ENCODE results near the gene CEP57L1. TPM values are rescaled to one million over a fixed set of nuclear protein-coding genes. Genes with fewer than 3 reads are reported as not detected.

The CEP57L1 gene
- total and polyA plus RNA-seq, 2 donors (not counting 1 experiment from before 2014, with no cell fraction given), result 18.6 to 36.0 TPM

DNA sequence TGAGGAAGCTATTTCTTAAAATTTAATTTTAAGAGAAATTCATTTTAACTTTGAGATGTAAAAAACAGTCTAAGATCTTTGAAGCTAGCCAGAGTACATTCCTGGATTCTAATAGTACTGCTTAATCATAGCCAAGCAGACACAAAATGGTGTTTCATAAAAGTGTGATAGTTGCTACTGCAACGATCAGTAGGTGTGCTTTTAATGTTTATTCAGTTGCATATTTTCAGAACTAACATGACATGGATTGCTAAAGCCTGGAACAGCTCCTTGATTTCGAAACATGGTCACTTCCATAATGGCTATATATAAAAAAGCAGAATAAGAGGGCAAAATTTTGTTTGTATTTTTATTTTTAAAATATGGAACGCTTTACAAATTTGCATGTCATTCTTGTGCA lies 36.2 kb upstream of the CEP57L1 start:
- no peaks in the 10 kb centered on the region for H3K27me3 ChIP-seq (ENCODE audit: control insufficient read depth, insufficient read depth, low read length)
- no peaks in the 10 kb centered on the region for H3K36me3 ChIP-seq (ENCODE audit: control insufficient read depth, insufficient read depth, low read length)
- no peak overlapping the region for H2AFZ ChIP-seq (ENCODE audit: low read length)
- no peak overlapping the region for H3K27ac ChIP-seq (ENCODE audit: insufficient read depth, low read length)
- H3K4me1 ChIP-seq (ENCODE audit: control insufficient read depth, extremely low read depth, insufficient read depth, low read length), result no peaks in the 10 kb centered on the region
- H4K20me1 ChIP-seq (ENCODE audit: control insufficient read depth, extremely low read depth, insufficient read depth, low read length), result no peaks in the 10 kb centered on the region
- DNase-seq (ENCODE audit: low read depth in 2 of 2), result peak; percentile 19 to 38
- no peaks in the 10 kb centered on the region for H3K79me2 ChIP-seq (ENCODE audit: control insufficient read depth, insufficient read depth, low read length)
- H3K9me3 ChIP-seq (ENCODE audit: control insufficient read depth, insufficient read depth, low read depth, low read length), result no peaks in the 10 kb centered on the region
- TF ChIP-seq, protein P1, sequence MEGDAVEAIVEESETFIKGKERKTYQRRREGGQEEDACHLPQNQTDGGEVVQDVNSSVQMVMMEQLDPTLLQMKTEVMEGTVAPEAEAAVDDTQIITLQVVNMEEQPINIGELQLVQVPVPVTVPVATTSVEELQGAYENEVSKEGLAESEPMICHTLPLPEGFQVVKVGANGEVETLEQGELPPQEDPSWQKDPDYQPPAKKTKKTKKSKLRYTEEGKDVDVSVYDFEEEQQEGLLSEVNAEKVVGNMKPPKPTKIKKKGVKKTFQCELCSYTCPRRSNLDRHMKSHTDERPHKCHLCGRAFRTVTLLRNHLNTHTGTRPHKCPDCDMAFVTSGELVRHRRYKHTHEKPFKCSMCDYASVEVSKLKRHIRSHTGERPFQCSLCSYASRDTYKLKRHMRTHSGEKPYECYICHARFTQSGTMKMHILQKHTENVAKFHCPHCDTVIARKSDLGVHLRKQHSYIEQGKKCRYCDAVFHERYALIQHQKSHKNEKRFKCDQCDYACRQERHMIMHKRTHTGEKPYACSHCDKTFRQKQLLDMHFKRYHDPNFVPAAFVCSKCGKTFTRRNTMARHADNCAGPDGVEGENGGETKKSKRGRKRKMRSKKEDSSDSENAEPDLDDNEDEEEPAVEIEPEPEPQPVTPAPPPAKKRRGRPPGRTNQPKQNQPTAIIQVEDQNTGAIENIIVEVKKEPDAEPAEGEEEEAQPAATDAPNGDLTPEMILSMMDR (conservative IDR thresholded peaks at IDR 0.05 in 1 of 2, IDR thresholded peaks at IDR 0.05 in 1 of 2; ENCODE audit: low read depth in 1 of 2, low read length in 2 of 2), result no peak
- TF ChIP-seq EZH2 (IDR thresholded peaks at IDR 0.05; ENCODE audit: low read length, missing control alignments), result no peak
- no peak overlapping the region for H3K4me2 ChIP-seq (ENCODE audit: extremely low read depth, insufficient read depth, low read length)
- H3K4me3 ChIP-seq (replicated peaks in 1 of 4; ENCODE audit: control extremely low read depth in 1 of 4, insufficient read depth in 1 of 4, low read depth in 3 of 4, low read length in 4 of 4), result no peak overlapping the region
- H3K9ac ChIP-seq (ENCODE audit: insufficient read depth, low read length), result no peak overlapping the region

GRCh38 chr6:109059571-109060021 lies 35.7 kb upstream of the CEP57L1 start:
- no peak overlapping the region for H3K4me2 ChIP-seq (ENCODE audit: extremely low read depth, insufficient read depth, low read length)

GRCh38 chr6:109060571-109060970 lies 34.7 kb upstream of the CEP57L1 start:
- Histone ChIP-seq H2AFZ (ENCODE audit: low read length) (no peak overlapping the region), H3K4me3 (replicated peaks in 1 of 4; ENCODE audit: control extremely low read depth in 1 of 4, insufficient read depth in 1 of 4, low read depth in 3 of 4, low read length in 4 of 4) (no peak overlapping the region), H3K9ac (ENCODE audit: insufficient read depth, low read length) (no peak overlapping the region), H3K36me3 (ENCODE audit: control insufficient read depth, insufficient read depth, low read length) (no peaks in the 10 kb centered on the region), H3K27me3 (ENCODE audit: control insufficient read depth, insufficient read depth, low read length) (no peaks in the 10 kb centered on the region), H3K4me2 (ENCODE audit: extremely low read depth, insufficient read depth, low read length) (no peak overlapping the region), H3K27ac (ENCODE audit: insufficient read depth, low read length) (no peak overlapping the region), H4K20me1 (ENCODE audit: control insufficient read depth, extremely low read depth, insufficient read depth, low read length) (no peaks in the 10 kb centered on the region), H3K4me1 (ENCODE audit: control insufficient read depth, extremely low read depth, insufficient read depth, low read length) (no peaks in the 10 kb centered on the region), H3K79me2 (ENCODE audit: control insufficient read depth, insufficient read depth, low read length) (no peaks in the 10 kb centered on the region), H3K9me3 (ENCODE audit: control insufficient read depth, insufficient read depth, low read depth, low read length) (no peaks in the 10 kb centered on the region)
- no peak for TF ChIP-seq EZH2 (IDR thresholded peaks at IDR 0.05; ENCODE audit: low read length, missing control alignments)
- TF ChIP-seq, protein P1 (conservative IDR thresholded peaks at IDR 0.05 in 1 of 2, IDR thresholded peaks at IDR 0.05 in 1 of 2; ENCODE audit: low read depth in 1 of 2, low read length in 2 of 2), result no peak
- DNase-seq (ENCODE audit: low read depth in 2 of 2), result peak in 1 of 2 donors; percentile 28

More at GRCh38 chr6:109059571-109060021, 35.7 kb upstream of the CEP57L1 start:
- Histone ChIP-seq H3K27me3 (ENCODE audit: control insufficient read depth, insufficient read depth, low read length) (no peaks in the 10 kb centered on the region), H3K4me1 (ENCODE audit: control insufficient read depth, extremely low read depth, insufficient read depth, low read length) (no peaks in the 10 kb centered on the region), H3K27ac (ENCODE audit: insufficient read depth, low read length) (no peak overlapping the region), H3K79me2 (ENCODE audit: control insufficient read depth, insufficient read depth, low read length) (no peaks in the 10 kb centered on the region), H3K36me3 (ENCODE audit: control insufficient read depth, insufficient read depth, low read length) (no peaks in the 10 kb centered on the region), H4K20me1 (ENCODE audit: control insufficient read depth, extremely low read depth, insufficient read depth, low read length) (no peaks in the 10 kb centered on the region), H2AFZ (ENCODE audit: low read length) (no peak overlapping the region), H3K9ac (ENCODE audit: insufficient read depth, low read length) (no peak overlapping the region), H3K4me3 (replicated peaks in 1 of 4; ENCODE audit: control extremely low read depth in 1 of 4, insufficient read depth in 1 of 4, low read depth in 3 of 4, low read length in 4 of 4) (no peak overlapping the region), H3K9me3 (ENCODE audit: control insufficient read depth, insufficient read depth, low read depth, low read length) (no peaks in the 10 kb centered on the region)
- peak in 1 of 2 donors; percentile 19 for DNase-seq (ENCODE audit: low read depth in 2 of 2)
- TF ChIP-seq EZH2 (IDR thresholded peaks at IDR 0.05; ENCODE audit: low read length, missing control alignments), result no peak
- TF ChIP-seq, protein P1 (conservative IDR thresholded peaks at IDR 0.05 in 1 of 2, IDR thresholded peaks at IDR 0.05 in 1 of 2; ENCODE audit: low read depth in 1 of 2, low read length in 2 of 2), result no peak

Measured in fibroblast of lung (primary cell).